Measurements from ENCODE around the gene ZMAT3. TPM values are rescaled to one million over a fixed set of nuclear protein-coding genes. Genes with fewer than 3 reads are reported as not detected.

Gene ZMAT3
- polyA plus RNA-seq, 3 donors, result 8.6 to 9.4 (median 9.2) TPM

DNA sequence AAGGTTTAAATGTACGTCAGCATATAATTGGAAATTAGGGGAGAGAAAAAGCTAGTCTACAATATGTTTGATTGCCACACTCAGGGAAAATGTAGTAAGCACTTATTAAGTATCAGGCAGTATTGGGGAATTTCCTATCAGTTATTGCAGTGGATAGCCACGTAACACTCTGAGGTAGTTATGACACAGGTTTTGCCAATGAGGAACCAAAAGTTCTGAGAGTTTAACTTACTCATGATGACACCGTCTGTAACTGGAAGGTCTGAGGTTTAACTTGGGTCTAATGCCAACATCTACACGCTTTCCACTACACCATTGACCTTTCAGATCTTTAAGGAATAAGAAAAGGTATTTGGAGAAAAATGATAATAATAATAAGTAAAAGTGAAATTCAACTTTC, 89.5 kb downstream of the ZMAT3 start:
- DNase-seq (ENCODE audit: extremely low read depth in 1 of 11, low read depth in 9 of 11, low spot score in 4 of 11), result no peak

DNA sequence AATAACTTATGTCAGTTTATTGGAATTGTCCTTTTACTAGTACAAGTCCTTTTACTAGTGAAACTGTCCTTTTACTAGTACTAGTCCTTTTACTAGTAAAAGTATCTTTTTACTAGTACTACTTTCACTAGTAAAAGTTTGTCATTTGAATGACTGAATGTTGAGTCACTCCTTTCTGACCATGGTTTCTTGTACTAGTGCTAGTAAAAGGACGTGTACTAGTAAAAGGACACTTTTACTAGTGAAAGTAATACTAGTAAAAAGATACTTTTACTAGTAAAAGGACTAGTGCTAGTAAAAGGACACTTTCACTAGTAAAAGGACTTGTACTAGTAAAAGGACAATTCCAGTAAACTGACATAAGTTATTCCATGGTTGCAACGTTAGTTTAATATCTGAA, 96.3 kb downstream of the ZMAT3 start:
- no peak for DNase-seq (ENCODE audit: extremely low read depth in 1 of 11, low read depth in 9 of 11, low spot score in 4 of 11)

DNA sequence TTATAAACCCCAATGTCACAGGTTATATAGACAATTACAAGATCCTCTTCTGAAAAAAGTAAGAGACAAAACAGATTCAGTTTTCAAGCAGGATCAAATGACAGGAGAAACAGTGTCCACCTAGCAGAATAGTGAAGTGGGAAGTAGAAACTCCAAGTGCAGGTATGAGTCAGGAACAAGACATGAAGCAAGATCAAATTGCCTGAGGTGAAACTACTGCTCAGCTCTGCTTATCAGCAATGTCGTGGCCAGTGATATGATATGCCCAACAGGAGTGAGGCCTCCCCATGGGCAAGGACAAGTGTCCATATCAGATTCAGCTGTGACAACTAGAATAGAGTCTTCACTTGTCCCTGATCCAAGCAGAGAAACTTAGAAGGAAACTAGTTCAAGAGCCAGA, 100.0 kb downstream of the ZMAT3 start:
- no peak for DNase-seq (ENCODE audit: extremely low read depth in 1 of 11, low read depth in 9 of 11, low spot score in 4 of 11)

GRCh38 chr3:178969004-178969700, 102.5 kb downstream of the ZMAT3 start:
- DNase-seq (ENCODE audit: extremely low read depth in 1 of 11, low read depth in 9 of 11, low spot score in 4 of 11), result no peak

Other genes starting within 250 kb of the ZMAT3 start
- gene PIK3CA, start 76.5 kb upstream of the ZMAT3 start, polyA plus RNA-seq (ENCODE audit: insufficient read length in 3 of 3), result 10 to 100 TPM; 25.3 to 34.2 (median 28.2) TPM
- gene KCNMB3, start 179.3 kb upstream of the ZMAT3 start, polyA plus RNA-seq (ENCODE audit: insufficient read length in 3 of 3), result 1 to 10 TPM; 5.0 to 8.8 (median 5.4) TPM

All from renal cortex interstitium (tissue), 11 donors.